HepG2 (cell line): ENCODE data around the gene MYO5B. TPM values are rescaled to one million over a fixed set of nuclear protein-coding genes. Genes with fewer than 3 reads are reported as not detected.

Source experiments
- ATAC-seq: fragments of 200-7000 bp; cut with Tn5 transposase; 3 replicates; pipeline ENCODE4 v1.9.1; 2020; ENCODE audit warnings: mild to moderate bottlenecking, moderate library complexity
- BruUV-seq: library from RNA; stranded (reverse); fragments of 400-500 nt; replicated peaks from 2 replicates; lab custom pipeline; 2021; lab: Mats Ljungman, UMichigan
- CTCF ChIA-PET: fragments of 300-600 bp; formaldehyde crosslinking; extraction: SDS; loops from one replicate; lab custom pipeline; 2021; ENCODE audit warnings: low total read pairs, inconsistent platforms, low intra/inter-chr PET ratio; lab: Yijun Ruan, JAX
- POLR2A ChIA-PET: fragments of 350-600 bp; sonication (Branson Sonifier 250); formaldehyde crosslinking; loops from one replicate; lab custom pipeline; 2020; ENCODE audit warnings: antibody characterized with exemption, inconsistent platforms; lab: Yijun Ruan, JAX
- DNase-seq: peaks from one replicate; pipeline ENCODE4 v3.0.0-alpha.2; 2015; ENCODE audit warnings: low spot score
- FAIRE-seq: peaks from 3 replicates; lab custom pipeline; 2011; peaks lifted over from hg19 to GRCh38; lab: Jason Lieb, UNC
- H2AFZ ChIP-seq: one replicate; pipeline ENCODE4 v1.6.1; 2011; ENCODE audit warnings: low read length, inconsistent platforms
- H3K27ac ChIP-seq: fragments of 300-600 bp; 3 replicates; pipeline ENCODE4 v1.8.0; 2011; ENCODE audit warnings: mixed run types, mild to moderate bottlenecking, mixed read lengths, low read length, inconsistent platforms; ENCODE audit not compliant: insufficient read depth; ENCODE audit errors: extremely low read length
- H3K27me3 ChIP-seq, 2 experiments: fragments of 200-600 bp in 1 of 2; 2 replicates in 1 of 2; 3 replicates in 1 of 2; pipeline versions ENCODE4 v1.6.0 to v1.8.0; 2011; ENCODE audit warnings: low read length in 2 of 2, mild to moderate bottlenecking in 2 of 2, moderate library complexity in 2 of 2, inconsistent platforms in 1 of 2; ENCODE audit not compliant: insufficient read depth in 2 of 2, control insufficient read depth in 1 of 2
- H3K36me3 ChIP-seq, 2 experiments: fragments of 200-600 bp in 1 of 2; replicated peaks in 1 of 2; 2 replicates in 1 of 2; 3 replicates in 1 of 2; pipeline versions ENCODE4 v1.5.1 to v1.8.0; 2011; ENCODE audit warnings: low read length in 2 of 2, inconsistent platforms in 1 of 2; ENCODE audit not compliant: insufficient read depth in 2 of 2, control insufficient read depth in 1 of 2
- H3K4me1 ChIP-seq: 2 replicates; pipeline ENCODE4 v1.5.1; 2012; ENCODE audit warnings: low read length, inconsistent platforms; ENCODE audit not compliant: insufficient read depth
- H3K4me2 ChIP-seq: 2 replicates; pipeline ENCODE4 v1.6.0; 2011; ENCODE audit warnings: low read depth, low read length, inconsistent platforms
- H3K4me3 ChIP-seq, 3 experiments: fragments of 200-600 bp in 1 of 3; sonication (generic), shearing (Covaris generic) in 1 of 3; replicated peaks in 1 of 3; 2 replicates each; pipeline ENCODE4 v1.5.1; 2011 to 2016; ENCODE audit warnings: low read length in 3 of 3, inconsistent platforms in 2 of 3, low read depth in 2 of 3, mild to moderate bottlenecking in 2 of 3, control low read depth in 1 of 3, mixed read lengths in 1 of 3; ENCODE audit not compliant: insufficient read depth in 1 of 3
- H3K79me2 ChIP-seq: one replicate; pipeline ENCODE4 v1.6.1; 2011; ENCODE audit warnings: low read length, inconsistent platforms; ENCODE audit not compliant: insufficient read depth
- H3K9ac ChIP-seq: 2 replicates; pipeline ENCODE4 v1.6.0; 2011; ENCODE audit warnings: mild to moderate bottlenecking, low read depth, low read length, inconsistent platforms; ENCODE audit not compliant: insufficient read depth
- H3K9me3 ChIP-seq: 2 replicates; pipeline ENCODE4 v1.5.1; 2012; ENCODE audit warnings: mild to moderate bottlenecking, low read length
- H4K20me1 ChIP-seq: 2 replicates; pipeline ENCODE4 v1.6.0; 2011; ENCODE audit warnings: inconsistent platforms, mild to moderate bottlenecking, low read length, moderate library complexity; ENCODE audit not compliant: insufficient read depth
- AGO1 ChIP-seq: fragments of 200-400 bp; formaldehyde crosslinking; IDR thresholded peaks from 2 replicates; pipeline ENCODE4 v1.6.1; 2017; ENCODE audit warnings: mild to moderate bottlenecking, low read depth, low read length, moderate library complexity; ENCODE audit not compliant: poor library complexity, severe bottlenecking
- ARNTL ChIP-seq: sonication (generic); formaldehyde crosslinking; IDR thresholded peaks from 2 replicates; pipeline ENCODE4 v1.4.0; 2020; ENCODE audit warnings: mild to moderate bottlenecking, missing genetic modification reagents
- DR1 ChIP-seq: sonication (generic); formaldehyde crosslinking; IDR thresholded peaks from 2 replicates; pipeline ENCODE4 v1.8.0; 2021; ENCODE audit warnings: mild to moderate bottlenecking, missing genetic modification reagents, inconsistent platforms
- GATAD1 ChIP-seq: IDR thresholded peaks from 2 replicates; pipeline ENCODE4 v1.6.1; 2016; ENCODE audit warnings: missing genetic modification reagents, missing compliant biosample characterization
- KDM2A ChIP-seq: sonication (generic); formaldehyde crosslinking; IDR thresholded peaks from 2 replicates; pipeline ENCODE4 v1.4.0; 2020; ENCODE audit warnings: low read depth, missing genetic modification reagents, borderline replicate concordance
- MTA1 ChIP-seq: sonication (generic); formaldehyde crosslinking; IDR thresholded peaks from 2 replicates; pipeline ENCODE4 v1.4.0; 2020; ENCODE audit warnings: missing genetic modification reagents, mild to moderate bottlenecking, borderline replicate concordance
- NFIB ChIP-seq: sonication (generic); formaldehyde crosslinking; IDR thresholded peaks from 2 replicates; pipeline ENCODE4 v1.9.0; 2021; ENCODE audit warnings: missing genetic modification reagents, mild to moderate bottlenecking, borderline replicate concordance
- ZNF234 ChIP-seq: sonication (generic); formaldehyde crosslinking; conservative IDR thresholded peaks from 2 replicates; pipeline ENCODE4 v1.5.1; 2020; ENCODE audit warnings: mild to moderate bottlenecking, missing genetic modification reagents
- ZNF781 ChIP-seq: sonication (generic); formaldehyde crosslinking; IDR thresholded peaks from 2 replicates; pipeline ENCODE4 v1.5.1; 2020; ENCODE audit warnings: borderline replicate concordance, mild to moderate bottlenecking, missing genetic modification reagents; ENCODE audit errors: not compliant biosample characterization
- WGBS: methylation state at CpG from one replicate; pipeline ENCODE4 v1.1.6; 2017; ENCODE audit warnings: low lambda C conversion rate; 5-methylcytosine and 5-hydroxymethylcytosine counted together
- in situ Hi-C: cut with HindIII; loops from 2 replicates; pipeline ENCODE4 v1.10.0; 2017; ENCODE audit warnings: low pct_unique_long_range_greater_than_20kb; ENCODE audit not compliant: extremely low pct_ligation_motif_present
- intact Hi-C: fragments of 100-400 bp; cut with micrococcal nuclease; formaldehyde crosslinking; loops from one replicate; pipeline ENCODE4 v1.10.0; 2022; ENCODE audit not compliant: unreplicated experiment
- polyA plus RNA-seq, 8 experiments: library from polyadenylated mRNA; depleted of rRNA in 3 of 8; stranded (reverse) in 7 of 8; unstranded in 1 of 8; fragments of >200 nt; fragmentation: Illumina TruSeq in 4 of 8; extraction: Trizol in 4 of 8; gene quantifications; 2 replicates each; pipeline versions ENCODE4 v1.2.1 to v1.2.3, GENCODE V29; 2011 to 2016; ENCODE audit warnings: low read depth in 4 of 8, missing spikeins in 1 of 8, mixed read lengths in 1 of 8; ENCODE audit not compliant: insufficient read depth in 1 of 8
- total RNA-seq, 5 experiments: library from RNA; depleted of rRNA; stranded (reverse); fragments of >200 nt; fragmentation: Illumina TruSeq; extraction: Trizol; gene quantifications; 2 replicates each; pipeline ENCODE4 v1.2.3, GENCODE V29; 2016; ENCODE audit warnings: low read depth in 1 of 5
- TF ChIP-seq, protein P1 (sequence below): sonication (generic); formaldehyde crosslinking; IDR thresholded peaks from 2 replicates; pipeline ENCODE4 v1.4.0; 2020; ENCODE audit warnings: missing genetic modification reagents
- TF ChIP-seq, protein P2 (sequence below): sonication (generic); formaldehyde crosslinking; IDR thresholded peaks from 2 replicates; pipeline ENCODE4 v1.4.0; 2020; ENCODE audit warnings: missing genetic modification reagents, low read depth, mild to moderate bottlenecking, borderline replicate concordance
- TF ChIP-seq, protein P3 (sequence below): sonication (generic); formaldehyde crosslinking; IDR thresholded peaks from 2 replicates; pipeline ENCODE4 v1.5.0; 2020; ENCODE audit warnings: missing genetic modification reagents, mild to moderate bottlenecking, borderline replicate concordance

Gene MYO5B
- total and polyA plus RNA-seq, 2 of the 13 experiments (the other 11 are each of a cell fraction or from before 2014, with no cell fraction given) = 13.1 to 24.0 TPM

DNA sequence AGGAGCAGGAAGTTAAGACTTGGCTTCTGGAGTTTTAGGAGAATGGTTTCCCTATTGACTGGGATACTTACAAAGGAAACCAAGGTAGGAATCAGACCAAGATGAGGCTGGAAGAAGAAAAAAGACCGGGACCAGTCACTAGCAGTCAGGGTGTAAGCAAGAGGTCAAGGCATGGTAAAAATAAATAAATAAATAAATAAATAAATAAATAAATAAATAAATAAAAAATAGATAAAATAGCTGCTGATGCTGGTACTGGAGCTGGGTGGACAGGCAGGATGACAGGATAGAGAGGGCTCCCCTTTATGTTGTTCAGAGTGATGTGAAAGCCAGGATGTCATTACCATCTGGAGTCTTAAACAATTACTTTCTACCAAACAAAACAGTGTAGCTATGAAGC, 89.9 kb downstream of the MYO5B start:
- Histone ChIP-seq H3K27me3 (no peaks in the 10 kb centered on the region), H4K20me1 (no peaks in the 10 kb centered on the region), H2AFZ (no peak overlapping the region), H3K9me3 (no peaks in the 10 kb centered on the region), H3K36me3 (no peaks in the 10 kb centered on the region), H3K79me2 (no peaks in the 10 kb centered on the region), H3K4me1 (peaks cover 10% of the 10 kb centered on the region), H3K4me3 (no peak overlapping the region), H3K9ac (no peak overlapping the region), H3K4me2 (no peak overlapping the region), H3K27ac (no peak overlapping the region)
- in situ Hi-C loops = no loop called here
- intact Hi-C loops = no loop called here
- no peak for DNase-seq
- TF ChIP-seq, protein P1, sequence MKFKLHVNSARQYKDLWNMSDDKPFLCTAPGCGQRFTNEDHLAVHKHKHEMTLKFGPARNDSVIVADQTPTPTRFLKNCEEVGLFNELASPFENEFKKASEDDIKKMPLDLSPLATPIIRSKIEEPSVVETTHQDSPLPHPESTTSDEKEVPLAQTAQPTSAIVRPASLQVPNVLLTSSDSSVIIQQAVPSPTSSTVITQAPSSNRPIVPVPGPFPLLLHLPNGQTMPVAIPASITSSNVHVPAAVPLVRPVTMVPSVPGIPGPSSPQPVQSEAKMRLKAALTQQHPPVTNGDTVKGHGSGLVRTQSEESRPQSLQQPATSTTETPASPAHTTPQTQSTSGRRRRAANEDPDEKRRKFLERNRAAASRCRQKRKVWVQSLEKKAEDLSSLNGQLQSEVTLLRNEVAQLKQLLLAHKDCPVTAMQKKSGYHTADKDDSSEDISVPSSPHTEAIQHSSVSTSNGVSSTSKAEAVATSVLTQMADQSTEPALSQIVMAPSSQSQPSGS = no peak
- TF ChIP-seq, protein P2, sequence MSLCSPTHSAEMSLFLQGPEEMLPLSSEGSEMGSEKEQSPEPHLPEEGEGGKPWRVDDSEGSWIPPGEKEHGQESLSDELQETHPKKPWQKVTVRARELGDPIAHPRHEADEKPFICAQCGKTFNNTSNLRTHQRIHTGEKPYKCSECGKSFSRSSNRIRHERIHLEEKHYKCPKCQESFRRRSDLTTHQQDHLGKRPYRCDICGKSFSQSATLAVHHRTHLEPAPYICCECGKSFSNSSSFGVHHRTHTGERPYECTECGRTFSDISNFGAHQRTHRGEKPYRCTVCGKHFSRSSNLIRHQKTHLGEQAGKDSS (CRISPR knock-in tag) = no peak
- no peak for TF ChIP-seq KDM2A (CRISPR knock-in tag)
- TF ChIP-seq ARNTL = no peak
- TF ChIP-seq GATAD1 = no peak
- TF ChIP-seq ZNF781 (CRISPR knock-in tag) = no peak
- TF ChIP-seq DR1 = no peak
- no peak for TF ChIP-seq ZNF234
- TF ChIP-seq MTA1 = no peak
- no peak for TF ChIP-seq NFIB
- TF ChIP-seq, protein P3, sequence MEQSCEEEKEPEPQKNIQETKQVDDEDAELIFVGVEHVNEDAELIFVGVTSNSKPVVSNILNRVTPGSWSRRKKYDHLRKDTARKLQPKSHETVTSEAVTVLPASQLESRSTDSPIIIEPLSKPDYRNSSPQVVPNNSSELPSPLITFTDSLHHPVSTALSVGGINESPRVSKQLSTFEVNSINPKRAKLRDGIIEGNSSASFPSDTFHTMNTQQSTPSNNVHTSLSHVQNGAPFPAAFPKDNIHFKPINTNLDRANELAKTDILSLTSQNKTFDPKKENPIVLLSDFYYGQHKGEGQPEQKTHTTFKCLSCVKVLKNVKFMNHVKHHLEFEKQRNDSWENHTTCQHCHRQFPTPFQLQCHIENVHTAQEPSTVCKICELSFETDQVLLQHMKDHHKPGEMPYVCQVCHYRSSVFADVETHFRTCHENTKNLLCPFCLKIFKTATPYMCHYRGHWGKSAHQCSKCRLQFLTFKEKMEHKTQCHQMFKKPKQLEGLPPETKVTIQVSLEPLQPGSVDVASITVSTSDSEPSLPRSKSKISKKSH (CRISPR knock-in tag) = no peak
- TF ChIP-seq AGO1 = no peak
- FAIRE-seq = no peak
- no TSS peak for BruUV-seq
- ChIA-PET CTCF (no interaction called here), POLR2A (no interaction called here)
- WGBS = 100% methylated on average over 1 of the region's 1 CpG
- ATAC-seq = no peak
